Pons (tissue), 1 donor: ENCODE data around the gene HTR2A.

ENCODE experiments used
- DNase-seq: peaks from one replicate; pipeline ENCODE4 v3.0.0-alpha.2; 2016; ENCODE audit warnings: low spot score

HTR2A gene

DNA sequence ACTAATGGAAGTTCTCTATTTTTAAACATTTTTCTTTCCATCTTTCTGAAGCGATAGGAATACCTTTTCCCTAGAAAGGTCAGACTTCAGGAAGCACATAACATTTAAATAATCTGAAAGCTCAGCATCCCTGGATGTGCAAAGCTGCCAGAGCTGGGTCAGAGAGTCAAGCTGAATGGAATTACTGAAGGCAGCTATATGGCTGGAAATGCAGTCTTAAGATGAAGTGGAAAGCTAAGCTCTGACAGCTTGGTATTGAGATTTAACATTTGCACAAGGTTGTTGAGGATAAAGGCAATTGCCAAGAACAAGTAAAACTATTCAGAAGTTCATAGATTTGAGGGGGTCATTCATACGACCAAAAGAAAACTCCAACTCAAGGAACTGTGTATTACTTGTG is 28.8 kb downstream of the HTR2A start:
- DNase-seq: no peak

- DNase-seq: peak; percentile 24
Measured at GRCh38 chr13:46866150-46866549, 30.7 kb downstream of the HTR2A start.

- no peak for DNase-seq
Measured at GRCh38 chr13:46864941-46865340, 31.9 kb downstream of the HTR2A start.

GRCh38 chr13:46861959-46862358 is 34.9 kb downstream of the HTR2A start:
- DNase-seq: no peak

DNA sequence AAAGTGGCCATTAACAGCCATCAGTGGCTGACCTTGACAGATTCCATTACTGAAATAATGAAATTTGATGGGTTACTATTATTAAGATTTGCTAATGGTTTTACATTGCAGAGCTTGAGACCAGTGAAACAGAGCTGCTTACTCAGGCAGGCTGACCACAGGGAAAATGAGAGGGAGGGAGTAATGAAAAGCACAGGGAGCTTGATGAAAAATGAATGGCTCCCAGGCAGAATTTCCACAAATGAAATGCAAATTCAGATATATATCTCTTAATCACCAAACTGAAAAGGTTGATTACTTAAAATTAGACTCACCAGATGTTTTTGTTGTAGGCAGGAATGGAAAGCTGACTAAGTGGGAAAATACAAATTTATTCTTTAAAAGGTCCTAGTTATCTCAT is 36.1 kb downstream of the HTR2A start:
- no peak for DNase-seq

- DNase-seq: no peak
Measured at GRCh38 chr13:46858776-46859175, 38.1 kb downstream of the HTR2A start.

- DNase-seq: no peak
Measured at GRCh38 chr13:46858163-46858562, 38.7 kb downstream of the HTR2A start.

- no peak for DNase-seq
Measured at GRCh38 chr13:46855664-46856063, 41.2 kb downstream of the HTR2A start.

DNA sequence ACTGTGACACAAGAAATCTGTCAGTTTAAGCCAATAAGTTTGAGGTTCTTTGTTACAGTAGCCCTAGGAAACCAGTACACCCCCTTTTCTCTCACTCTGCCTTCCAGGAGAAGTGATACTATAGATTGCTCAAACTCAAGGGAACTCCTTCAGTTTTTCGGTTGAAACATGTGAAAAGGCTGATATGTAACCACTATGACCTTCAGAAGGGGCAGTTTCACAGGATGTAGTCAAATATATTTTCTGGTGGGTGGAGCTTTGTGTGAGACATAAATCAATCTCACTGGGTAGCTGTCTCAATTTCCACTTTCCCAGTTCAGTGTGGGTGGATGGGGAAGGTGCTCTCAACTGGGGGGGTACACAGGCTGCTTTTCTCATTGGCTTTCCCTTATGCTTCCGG is 41.7 kb downstream of the HTR2A start:
- no peak for DNase-seq

DNA sequence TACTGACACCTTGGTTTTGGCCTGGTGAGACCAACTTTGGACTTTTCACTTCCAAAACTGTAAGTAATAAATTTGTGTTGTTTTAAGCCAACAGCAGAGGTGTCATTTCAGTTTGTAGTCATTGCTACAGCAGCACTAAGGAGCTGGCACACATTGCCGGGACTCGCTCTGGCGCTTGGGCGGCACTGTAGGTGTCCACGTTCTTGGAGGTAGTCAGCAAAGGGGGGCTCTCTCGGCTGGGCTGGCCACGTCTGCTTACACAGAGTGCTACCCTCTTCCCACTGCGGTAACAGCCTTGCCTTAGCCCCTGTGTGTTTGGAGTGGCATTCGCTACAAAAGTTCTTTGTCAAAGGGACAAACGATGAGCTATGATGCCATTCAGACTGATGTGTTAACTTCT is 44.7 kb downstream of the HTR2A start:
- DNase-seq: no peak

- DNase-seq: no peak
Measured at GRCh38 chr13:46850214-46850613, 46.6 kb downstream of the HTR2A start.

GRCh38 chr13:46846726-46847125 is 50.1 kb downstream of the HTR2A start:
- peak; percentile 13 for DNase-seq

- no peak for DNase-seq
Measured at GRCh38 chr13:46845146-46845545, 51.7 kb downstream of the HTR2A start.

DNA sequence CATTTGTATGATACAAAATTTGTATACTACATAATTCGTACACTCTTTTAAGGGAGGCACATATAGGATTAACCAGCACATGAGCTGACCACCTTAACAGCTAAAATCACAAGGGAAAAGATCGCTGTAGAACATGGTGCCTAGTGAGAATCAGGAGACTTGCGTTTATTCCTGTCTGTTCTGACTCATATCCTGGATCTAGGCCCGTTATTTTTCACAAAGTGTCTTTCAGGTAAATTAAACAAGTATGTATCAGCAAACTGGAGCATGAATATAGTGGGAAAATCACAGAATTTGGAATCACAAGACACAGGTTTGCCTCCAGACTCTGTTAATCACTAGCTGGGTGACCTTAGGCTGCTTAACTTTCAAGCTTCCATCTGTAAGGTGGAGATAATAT is 52.4 kb downstream of the HTR2A start:
- DNase-seq: no peak

- DNase-seq: no peak
Measured at GRCh38 chr13:46839399-46839798, 57.5 kb downstream of the HTR2A start.

DNA sequence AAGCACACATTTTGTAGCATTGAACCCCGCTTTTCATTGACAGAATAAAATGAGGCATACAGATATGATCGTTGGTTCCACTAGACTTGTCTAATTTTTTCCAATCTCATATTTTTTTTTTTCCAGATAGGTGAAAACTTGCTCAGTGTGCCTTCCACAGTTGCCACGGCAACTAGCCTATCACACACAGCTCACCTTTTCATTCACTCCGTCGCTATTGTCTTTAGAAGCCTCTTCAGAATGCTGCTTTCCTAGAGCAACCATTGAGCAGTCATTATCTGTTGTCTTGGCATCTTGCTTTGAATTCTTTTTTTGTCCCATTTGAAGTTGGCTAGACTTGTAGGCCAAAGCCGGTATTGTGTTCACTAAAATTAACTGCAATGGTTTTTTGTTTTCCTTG is 62.2 kb downstream of the HTR2A start:
- DNase-seq: no peak

GRCh38 chr13:46831588-46832194 is 65.2 kb downstream of the HTR2A start:
- DNase-seq: peak; percentile 58

- no peak for DNase-seq
Measured at GRCh38 chr13:46830405-46831005, 66.3 kb downstream of the HTR2A start.

GRCh38 chr13:46822551-46822950 is 74.3 kb downstream of the HTR2A start:
- DNase-seq: no peak

GRCh38 chr13:46817838-46818476 is 78.9 kb downstream of the HTR2A start:
- DNase-seq: no peak

DNA sequence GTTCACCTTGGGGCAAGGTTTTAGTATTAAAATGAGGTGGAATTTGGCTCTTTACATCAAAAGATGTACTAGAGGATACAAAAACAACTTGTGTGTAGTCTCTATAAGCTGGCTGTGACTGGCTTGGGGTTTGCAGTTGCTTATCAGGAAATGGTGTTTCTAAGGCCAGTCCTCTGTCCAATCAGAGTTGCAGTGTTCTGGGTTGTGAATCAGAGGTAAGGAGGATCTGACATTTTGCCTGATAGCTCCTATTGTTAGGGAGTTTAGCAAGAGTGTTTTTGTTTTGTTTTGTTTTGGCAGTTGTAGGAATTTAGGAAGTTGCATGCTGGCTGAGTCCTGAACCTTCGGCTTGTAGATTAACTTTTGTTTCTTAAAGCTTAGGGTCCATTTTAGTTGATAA is 79.8 kb downstream of the HTR2A start:
- DNase-seq: no peak

- DNase-seq: no peak
Measured at GRCh38 chr13:46816371-46816770, 80.5 kb downstream of the HTR2A start.

- no peak for DNase-seq
Measured at GRCh38 chr13:46812301-46812797, 84.5 kb downstream of the HTR2A start.

- DNase-seq: no peak
Measured at GRCh38 chr13:46810440-46810839, 86.4 kb downstream of the HTR2A start.
